ENCODE data around the gene FSTL4.

GRCh38 chr5:133433641-133434040 lies 178.7 kb downstream of the FSTL4 start:
- TF ChIP-seq CTCF (IDR thresholded peaks at IDR 0.05): no peak
- no peak for TF ChIP-seq POLR2A (IDR thresholded peaks at IDR 0.05)

Measured in prostate gland (tissue), 2 donors.